GM19240 (cell line): ENCODE results near the gene TPPP2.
"Not testable (repeated sequence)": the region's sequence is repeated elsewhere in the genome, so short reads cannot be mapped to it uniquely, and the experiment has no call there.

Experiments
- DNase-seq: peaks from one replicate; pipeline ENCODE4 v3.0.0; 2011; ENCODE audit warnings: low spot score; ENCODE audit not compliant: insufficient read length

TPPP2 gene

GRCh38 chr14:21029917-21030316, at the start of gene TPPP2:
Gene TPPP2 (plus strand): TSS chr14:21030217. CDS start chr14:21030582, 365 bp downstream.
- DNase-seq: no peak

- no peak for DNase-seq
These were observed 49.1 kb upstream of the TPPP2 start for GRCh38 chr14:20980906-20981305.

GRCh38 chr14:20982646-20983369, 47.2 kb upstream of the TPPP2 start:
- DNase-seq: no peak

- DNase-seq: not testable (repeated sequence)
These were observed 44.4 kb upstream of the TPPP2 start for GRCh38 chr14:20985650-20986049.

GRCh38 chr14:20986811-20987210, 43.2 kb upstream of the TPPP2 start:
- DNase-seq: no peak

- no peak for DNase-seq
These were observed 41.1 kb upstream of the TPPP2 start for GRCh38 chr14:20988717-20989470.

- no peak for DNase-seq
These were observed 40.6 kb upstream of the TPPP2 start for GRCh38 chr14:20989471-20989786.

- DNase-seq: peak; percentile 85
These were observed 40.0 kb upstream of the TPPP2 start, which contains the start of gene METTL17 for GRCh38 chr14:20989787-20990600. Gene METTL17 (plus strand): TSS chr14:20989980. CDS start chr14:20990003, 23 bp downstream.

GRCh38 chr14:20996521-20996920, 33.5 kb upstream of the TPPP2 start:
- no peak for DNase-seq

- DNase-seq: no peak
These were observed 32.9 kb upstream of the TPPP2 start for GRCh38 chr14:20997115-20997514.

- no peak for DNase-seq
These were observed 32.5 kb upstream of the TPPP2 start for GRCh38 chr14:20997564-20997963.

GRCh38 chr14:20998139-20998538, 31.9 kb upstream of the TPPP2 start:
- DNase-seq: no peak

- DNase-seq: no peak
These were observed 31.2 kb upstream of the TPPP2 start, which contains the start of gene SLC39A2 for GRCh38 chr14:20998674-20999366. Gene SLC39A2 (plus strand): TSS chr14:20999293. CDS start chr14:20999447, 154 bp downstream.

GRCh38 chr14:20999591-20999990, 30.4 kb upstream of the TPPP2 start:
- no peak for DNase-seq

- no peak for DNase-seq
These were observed 28.8 kb upstream of the TPPP2 start for GRCh38 chr14:21001218-21001617.

GRCh38 chr14:21003788-21004346, 26.1 kb upstream of the TPPP2 start:
- DNase-seq: no peak

GRCh38 chr14:21009721-21010120, 20.3 kb upstream of the TPPP2 start:
- not testable (repeated sequence) for DNase-seq

- no peak for DNase-seq
These were observed 18.9 kb upstream of the TPPP2 start for GRCh38 chr14:21011136-21011535.

GRCh38 chr14:21014761-21015190, 15.2 kb upstream of the TPPP2 start:
- peak; percentile 50 for DNase-seq

- no peak for DNase-seq
These were observed 14.7 kb upstream of the TPPP2 start for GRCh38 chr14:21015312-21015711.
